Measurements from ENCODE around the gene VPS13A. TPM values are rescaled to one million over a fixed set of nuclear protein-coding genes. Genes with fewer than 3 reads are reported as not detected.

VPS13A gene
- total and polyA plus RNA-seq, 2 donors, result 8.4 to 98.7 TPM

DNA sequence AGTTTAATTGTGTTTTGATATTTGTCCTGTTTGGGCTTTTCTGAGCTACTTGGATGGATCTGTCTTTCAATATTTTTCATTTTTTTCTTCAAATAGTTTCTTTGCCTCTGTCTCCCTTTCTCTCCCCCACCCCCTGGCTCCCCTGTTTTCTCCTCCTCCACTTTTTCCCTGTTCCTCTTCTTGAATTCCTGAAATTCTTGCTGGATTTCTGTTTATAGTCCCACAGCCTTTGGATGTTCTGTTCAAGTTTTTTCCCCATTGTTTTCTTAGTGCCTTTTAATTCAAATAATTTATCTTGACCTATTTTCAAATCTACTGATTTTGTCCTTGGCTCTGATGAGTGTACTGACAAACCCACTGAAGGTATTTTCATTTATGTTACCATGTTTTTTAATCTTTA lies 113.0 kb downstream of the VPS13A start:
- no peak for DNase-seq (ENCODE audit: extremely low spot score)
- H3K36me3 ChIP-seq (ENCODE audit: insufficient read depth), result peaks cover 2% of the 10 kb centered on the region
- no peaks in the 10 kb centered on the region for H3K4me1 ChIP-seq (ENCODE audit: insufficient read depth)
- no peak overlapping the region for H3K4me3 ChIP-seq (ENCODE audit: low read depth, low read length)
- H3K27ac ChIP-seq (ENCODE audit: low read depth), result no peak overlapping the region

DNA sequence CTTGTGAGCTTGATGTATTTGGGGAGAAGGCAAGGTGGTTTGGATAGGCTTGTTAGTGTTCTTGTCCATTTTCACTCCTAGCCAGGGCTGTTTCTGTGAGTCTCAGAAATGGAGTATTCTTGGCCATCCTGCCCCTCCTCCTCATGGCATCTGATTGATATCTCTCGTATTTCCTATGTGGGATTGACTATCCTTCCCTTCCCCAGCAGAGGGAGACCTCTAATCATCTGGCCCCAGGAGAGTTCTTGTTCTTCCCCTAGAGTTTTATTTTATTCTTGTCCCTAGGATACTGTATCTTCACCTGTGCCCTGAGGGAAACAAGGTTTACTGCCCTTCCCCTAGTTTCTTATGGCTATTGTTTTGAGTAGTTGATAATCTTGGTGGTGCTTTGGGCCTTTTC lies 114.4 kb downstream of the VPS13A start:
- peaks cover 2% of the 10 kb centered on the region for H3K36me3 ChIP-seq (ENCODE audit: insufficient read depth)
- 66% methylated on average over 1 of the region's 1 CpG for WGBS
- no peak overlapping the region for H3K4me3 ChIP-seq (ENCODE audit: low read depth, low read length)
- no peak for DNase-seq (ENCODE audit: extremely low spot score)
- H3K4me1 ChIP-seq (ENCODE audit: insufficient read depth), result no peaks in the 10 kb centered on the region
- no peak overlapping the region for H3K27ac ChIP-seq (ENCODE audit: low read depth)

DNA sequence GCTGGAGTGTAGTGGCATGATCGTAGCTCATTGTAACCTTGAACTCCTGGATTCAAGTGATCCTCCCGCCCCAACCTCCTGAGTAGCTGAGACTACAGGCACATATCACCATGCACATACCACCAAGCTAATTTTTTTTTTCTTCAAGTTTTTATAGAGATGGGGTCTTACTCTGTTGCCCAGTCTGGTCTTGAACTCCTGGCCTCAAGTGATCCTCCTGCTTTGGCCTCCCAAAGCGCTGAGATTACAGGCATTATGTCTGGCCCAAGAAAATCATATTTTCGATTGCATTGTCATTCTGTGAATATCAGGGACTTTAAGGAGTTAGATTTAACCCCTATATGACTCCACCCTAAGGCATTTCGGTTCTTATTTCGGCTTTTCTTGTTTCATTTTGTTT lies 116.6 kb downstream of the VPS13A start:
- 93% methylated on average over 6 of the region's 6 CpGs for WGBS
- H3K4me3 ChIP-seq (ENCODE audit: low read depth, low read length), result no peak overlapping the region
- no peaks in the 10 kb centered on the region for H3K4me1 ChIP-seq (ENCODE audit: insufficient read depth)
- DNase-seq (ENCODE audit: extremely low spot score), result no peak
- peaks cover 2% of the 10 kb centered on the region for H3K36me3 ChIP-seq (ENCODE audit: insufficient read depth)
- H3K27ac ChIP-seq (ENCODE audit: low read depth), result no peak overlapping the region

DNA sequence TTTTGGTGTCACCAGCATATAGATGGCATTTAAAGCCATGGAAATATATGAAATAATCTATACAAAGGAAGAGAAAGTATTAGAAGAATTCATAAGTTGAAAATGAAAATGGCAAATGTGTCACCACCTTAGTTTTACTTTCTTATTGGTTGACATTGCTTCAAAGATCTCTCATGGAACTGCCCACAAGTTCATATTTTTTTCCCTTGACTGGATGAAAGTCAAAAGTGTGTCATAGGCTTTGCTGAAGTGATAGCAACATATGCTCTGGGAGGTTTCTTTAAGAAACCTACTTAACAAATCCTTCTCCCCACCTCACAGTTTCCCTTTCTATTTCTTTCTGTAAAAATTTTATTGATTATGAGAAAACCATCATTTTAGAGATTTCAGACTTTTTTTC lies 127.2 kb downstream of the VPS13A start:
- Histone ChIP-seq H3K4me3 (ENCODE audit: low read depth, low read length) (no peak overlapping the region), H3K36me3 (ENCODE audit: insufficient read depth) (no peaks in the 10 kb centered on the region), H3K27ac (ENCODE audit: low read depth) (no peak overlapping the region), H3K4me1 (ENCODE audit: insufficient read depth) (no peaks in the 10 kb centered on the region)
- DNase-seq (ENCODE audit: extremely low spot score), result no peak

DNA sequence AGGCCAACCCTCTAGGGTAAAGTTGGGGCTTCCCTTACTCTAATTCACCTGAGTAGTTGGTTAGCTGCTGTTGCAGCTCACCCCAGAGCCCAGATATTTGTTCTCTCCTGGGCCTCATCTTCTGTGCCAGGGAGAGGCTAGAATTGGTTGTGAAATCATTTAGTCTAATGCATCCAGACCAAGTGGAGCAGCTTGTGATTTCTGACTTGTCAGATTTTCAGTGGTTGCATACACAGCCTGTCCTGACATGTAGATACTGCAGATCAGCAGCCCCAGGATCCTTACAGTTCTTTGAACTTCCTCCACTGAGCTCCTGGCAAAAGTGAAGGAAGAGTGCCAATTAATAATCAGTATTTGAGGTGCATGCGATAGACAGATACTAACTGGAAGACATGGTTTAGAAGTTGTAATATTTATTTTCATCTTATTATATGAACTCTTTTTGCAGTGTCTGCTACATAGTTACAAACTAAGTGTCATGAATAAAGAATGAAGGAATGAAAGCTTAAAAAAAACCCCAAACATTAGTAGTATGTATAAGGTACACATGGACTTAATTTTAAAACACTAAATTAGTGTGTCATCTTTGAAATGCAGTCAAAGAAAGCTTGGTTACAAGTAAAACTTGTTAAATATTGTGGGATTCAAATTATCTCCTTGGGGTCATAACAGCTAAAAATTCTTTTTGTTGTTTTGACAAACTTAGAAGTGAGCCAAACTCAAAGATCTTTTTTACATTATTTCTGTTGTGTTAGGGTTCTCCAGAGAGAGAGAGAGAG lies 128.5 kb downstream of the VPS13A start:
- Histone ChIP-seq H3K4me1 (ENCODE audit: insufficient read depth) (no peaks in the 10 kb centered on the region), H3K27ac (ENCODE audit: low read depth) (no peak overlapping the region), H3K36me3 (ENCODE audit: insufficient read depth) (no peaks in the 10 kb centered on the region), H3K4me3 (ENCODE audit: low read depth, low read length) (no peak overlapping the region)
- WGBS, result 65% methylated on average over 1 of the region's 1 CpG
- DNase-seq (ENCODE audit: extremely low spot score), result no peak

DNA sequence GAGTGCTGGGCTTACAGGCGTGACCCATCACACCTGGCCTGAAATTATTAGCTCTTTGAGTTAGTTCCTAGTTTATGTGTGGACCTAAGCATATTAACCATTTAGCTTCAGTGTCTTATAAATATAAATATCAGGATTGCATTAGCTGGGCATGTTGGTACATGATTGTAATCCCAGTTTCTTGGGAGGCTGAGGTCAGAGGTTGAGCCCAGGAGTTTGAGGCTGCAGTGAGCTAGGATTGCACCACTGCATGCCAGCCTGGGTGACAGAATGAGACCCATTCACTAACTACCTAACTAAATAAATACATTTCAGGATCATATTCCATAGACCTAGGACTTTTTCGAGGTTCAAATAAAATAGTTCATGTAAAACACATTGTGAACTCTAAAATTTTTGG lies 129.8 kb downstream of the VPS13A start:
- WGBS, result 99% methylated on average over 2 of the region's 2 CpGs
- DNase-seq (ENCODE audit: extremely low spot score), result no peak
- Histone ChIP-seq H3K36me3 (ENCODE audit: insufficient read depth) (no peaks in the 10 kb centered on the region), H3K4me1 (ENCODE audit: insufficient read depth) (no peaks in the 10 kb centered on the region), H3K4me3 (ENCODE audit: low read depth, low read length) (no peak overlapping the region), H3K27ac (ENCODE audit: low read depth) (no peak overlapping the region)

DNA sequence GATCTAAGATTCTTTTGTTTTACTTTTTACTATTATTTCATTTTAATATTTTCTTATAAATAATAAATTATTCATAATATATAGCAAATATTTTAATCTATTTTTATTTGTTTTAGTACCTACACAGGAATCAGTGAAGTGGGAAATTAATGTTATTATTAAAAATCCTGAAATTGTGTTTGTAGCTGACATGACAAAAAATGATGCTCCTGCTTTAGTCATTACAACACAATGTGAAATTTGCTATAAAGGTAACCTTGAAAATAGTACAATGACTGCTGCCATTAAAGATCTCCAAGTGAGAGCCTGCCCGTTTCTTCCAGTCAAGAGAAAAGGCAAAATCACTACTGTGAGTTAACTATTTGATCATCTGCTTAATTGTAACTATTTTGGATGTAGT lies 138.7 kb downstream of the VPS13A start:
- WGBS, result 86% methylated on average over 1 of the region's 1 CpG
- Histone ChIP-seq H3K4me3 (ENCODE audit: low read depth, low read length) (no peak overlapping the region), H3K4me1 (ENCODE audit: insufficient read depth) (no peaks in the 10 kb centered on the region), H3K27ac (ENCODE audit: low read depth) (no peak overlapping the region), H3K36me3 (ENCODE audit: insufficient read depth) (no peaks in the 10 kb centered on the region)
- DNase-seq (ENCODE audit: extremely low spot score), result no peak

DNA sequence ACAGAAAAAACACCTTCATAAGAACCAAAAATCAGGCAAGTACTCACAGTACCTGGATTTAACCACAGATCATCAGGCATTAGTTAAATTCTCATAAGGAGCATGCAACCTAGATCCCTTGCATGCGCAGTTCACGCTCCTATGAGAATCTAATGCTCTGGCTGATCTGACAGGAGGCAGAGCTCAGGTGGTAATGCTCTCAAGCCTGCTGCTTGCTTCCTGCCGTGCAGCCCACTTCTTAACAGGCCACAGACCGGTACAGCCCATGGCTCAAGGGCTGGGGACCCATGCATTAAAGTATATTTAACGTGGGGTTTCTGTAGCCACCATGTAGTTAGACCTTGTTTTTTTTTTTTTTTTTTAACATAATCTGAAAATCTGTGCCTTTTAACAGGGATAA lies 147.7 kb downstream of the VPS13A start:
- Histone ChIP-seq H3K27ac (ENCODE audit: low read depth) (no peak overlapping the region), H3K4me1 (ENCODE audit: insufficient read depth) (no peaks in the 10 kb centered on the region), H3K4me3 (ENCODE audit: low read depth, low read length) (no peak overlapping the region), H3K36me3 (ENCODE audit: insufficient read depth) (no peaks in the 10 kb centered on the region)
- DNase-seq (ENCODE audit: extremely low spot score), result no peak
- WGBS, result 95% methylated on average over 5 of the region's 5 CpGs

DNA sequence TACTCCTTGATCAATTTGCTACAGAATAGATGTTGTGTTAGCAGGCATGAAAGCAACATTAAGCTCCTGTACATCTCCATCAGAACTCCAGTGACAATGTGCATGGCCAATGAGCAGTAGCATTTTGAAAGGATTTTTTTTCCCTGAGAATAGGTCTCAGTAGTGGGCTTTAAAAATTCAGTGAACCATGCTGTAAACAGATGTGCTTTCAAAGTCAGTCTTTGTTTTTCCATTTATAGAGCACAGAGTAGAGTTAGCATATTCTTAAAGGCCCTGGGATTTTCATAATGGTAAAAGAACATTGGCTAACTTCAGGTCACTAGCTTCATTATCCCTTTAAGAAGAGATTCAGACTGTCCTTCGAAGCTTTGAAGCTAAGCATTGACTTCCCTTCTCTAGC lies 150.8 kb downstream of the VPS13A start:
- Histone ChIP-seq H3K27ac (ENCODE audit: low read depth) (no peak overlapping the region), H3K4me3 (ENCODE audit: low read depth, low read length) (no peak overlapping the region), H3K36me3 (ENCODE audit: insufficient read depth) (peaks cover 2% of the 10 kb centered on the region), H3K4me1 (ENCODE audit: insufficient read depth) (no peaks in the 10 kb centered on the region)
- no peak for DNase-seq (ENCODE audit: extremely low spot score)
- 93% methylated on average over 1 of the region's 1 CpG for WGBS

DNA sequence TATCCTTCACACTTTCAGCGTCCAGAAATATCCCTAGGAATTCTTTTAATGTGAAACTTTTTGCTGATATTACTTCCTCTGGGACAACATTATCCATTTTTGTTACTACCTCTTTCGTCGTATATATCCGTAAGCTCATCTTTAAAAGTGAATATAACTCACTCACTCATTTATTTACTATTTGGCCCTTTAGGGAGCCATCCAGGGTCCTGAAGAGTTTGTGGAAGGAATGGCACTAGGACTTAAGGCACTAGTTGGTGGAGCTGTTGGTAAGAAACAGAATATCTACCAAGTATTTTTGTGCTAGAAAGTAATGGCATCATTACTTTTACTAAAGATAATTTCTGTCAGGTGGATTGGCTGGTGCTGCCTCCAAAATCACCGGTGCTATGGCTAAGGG lies 192.7 kb downstream of the VPS13A start:
- no peaks in the 10 kb centered on the region for H3K36me3 ChIP-seq (ENCODE audit: insufficient read depth)
- no peak overlapping the region for H3K27ac ChIP-seq (ENCODE audit: low read depth)
- no peak overlapping the region for H3K4me3 ChIP-seq (ENCODE audit: low read depth, low read length)
- WGBS, result 95% methylated on average over 5 of the region's 5 CpGs
- H3K4me1 ChIP-seq (ENCODE audit: insufficient read depth), result no peaks in the 10 kb centered on the region
- DNase-seq (ENCODE audit: extremely low spot score), result no peak

DNA sequence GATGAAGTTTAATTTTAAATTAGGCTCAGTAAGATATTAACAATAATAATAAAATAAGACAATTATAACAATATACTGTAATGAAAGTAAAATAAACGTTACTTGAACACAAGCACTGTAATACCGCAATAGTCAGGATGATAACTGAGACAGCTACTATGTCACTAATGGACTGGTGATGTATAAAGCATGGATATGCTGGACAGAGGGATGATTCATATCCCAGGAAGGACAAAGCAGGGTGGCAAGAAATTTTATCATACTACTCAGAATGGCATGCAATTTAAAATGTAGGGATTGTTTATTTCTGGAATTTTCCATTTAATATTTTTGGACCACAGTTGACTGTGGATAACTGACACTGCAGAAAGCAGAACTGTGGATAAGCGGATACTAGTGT lies 196.9 kb downstream of the VPS13A start:
- no peak for DNase-seq (ENCODE audit: extremely low spot score)
- Histone ChIP-seq H3K36me3 (ENCODE audit: insufficient read depth) (no peaks in the 10 kb centered on the region), H3K4me3 (ENCODE audit: low read depth, low read length) (no peak overlapping the region), H3K4me1 (ENCODE audit: insufficient read depth) (no peaks in the 10 kb centered on the region), H3K27ac (ENCODE audit: low read depth) (no peak overlapping the region)
- 97% methylated on average over 3 of the region's 3 CpGs for WGBS

DNA sequence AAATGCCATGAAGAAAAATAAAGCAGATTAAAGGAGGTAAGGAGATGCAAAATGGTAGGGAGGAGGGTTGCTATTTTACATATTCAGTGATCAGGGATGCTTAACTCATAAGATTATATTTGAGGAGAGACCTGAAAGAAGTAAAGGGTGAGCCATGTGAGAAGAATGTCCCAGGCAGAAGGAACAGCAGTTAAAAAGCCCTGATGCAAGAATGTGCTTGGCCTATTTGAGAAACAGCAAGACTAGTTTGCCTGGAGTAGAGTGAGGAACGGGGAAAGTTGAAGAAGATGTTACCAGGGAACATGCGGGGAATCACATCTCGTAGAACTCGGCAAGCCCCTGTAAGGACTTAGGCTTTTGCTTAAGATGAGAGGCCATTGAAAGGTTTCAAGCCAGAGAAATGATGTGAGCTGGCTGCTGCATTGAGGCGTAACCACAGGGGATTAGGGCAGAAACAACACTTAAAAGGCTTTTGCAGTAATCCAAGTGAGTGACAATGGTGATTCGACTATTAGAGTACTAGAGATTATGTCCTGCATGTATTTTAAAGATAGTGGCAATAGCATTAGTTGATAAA lies 198.7 kb downstream of the VPS13A start:
- H3K4me3 ChIP-seq (ENCODE audit: low read depth, low read length), result no peak overlapping the region
- no peaks in the 10 kb centered on the region for H3K4me1 ChIP-seq (ENCODE audit: insufficient read depth)
- no peak for DNase-seq (ENCODE audit: extremely low spot score)
- WGBS, result 90% methylated on average over 6 of the region's 6 CpGs
- no peak overlapping the region for H3K27ac ChIP-seq (ENCODE audit: low read depth)
- no peaks in the 10 kb centered on the region for H3K36me3 ChIP-seq (ENCODE audit: insufficient read depth)

DNA sequence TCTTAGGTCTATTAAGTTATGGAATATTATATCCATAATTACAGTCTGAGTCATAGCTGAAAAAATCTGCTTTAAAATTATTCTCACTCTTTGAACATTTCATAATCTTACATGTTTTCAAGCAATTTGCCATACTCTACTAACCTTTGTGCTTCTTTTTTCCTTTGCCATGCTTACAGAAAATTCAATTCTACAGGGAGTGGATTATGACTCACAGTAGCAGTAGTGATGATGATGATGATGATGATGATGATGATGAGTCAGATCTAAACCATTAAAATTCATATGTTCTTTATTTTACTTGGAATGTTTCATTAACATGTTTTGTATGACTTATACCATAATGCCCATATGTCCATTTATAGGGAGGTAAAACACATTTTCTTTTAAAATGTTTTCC lies 207.1 kb downstream of the VPS13A start:
- Histone ChIP-seq H3K4me3 (ENCODE audit: low read depth, low read length) (no peak overlapping the region), H3K4me1 (ENCODE audit: insufficient read depth) (no peaks in the 10 kb centered on the region), H3K36me3 (ENCODE audit: insufficient read depth) (peaks cover 2% of the 10 kb centered on the region), H3K27ac (ENCODE audit: low read depth) (no peak overlapping the region)
- no peak for DNase-seq (ENCODE audit: extremely low spot score)

DNA sequence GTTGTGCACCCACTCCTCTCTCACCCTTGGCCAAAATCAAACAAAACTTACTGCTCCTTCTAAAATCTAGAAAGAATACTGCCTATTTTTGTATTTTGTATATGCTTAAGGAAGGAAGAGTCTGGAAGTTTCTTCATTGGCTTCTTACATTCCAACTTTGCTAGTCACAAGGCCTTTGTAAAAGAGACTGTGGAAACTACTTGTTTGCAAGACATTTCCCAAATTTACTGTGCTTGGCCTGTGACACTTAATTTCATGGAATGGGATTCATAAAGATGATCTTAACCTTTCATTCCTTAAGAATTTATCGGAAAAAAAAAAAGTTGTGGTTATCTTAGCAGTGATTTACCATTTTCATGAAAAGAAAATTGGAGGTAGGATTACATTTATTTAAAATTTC lies 208.9 kb downstream of the VPS13A start:
- H3K4me1 ChIP-seq (ENCODE audit: insufficient read depth), result no peaks in the 10 kb centered on the region
- 45% methylated on average over 1 of the region's 1 CpG for WGBS
- H3K27ac ChIP-seq (ENCODE audit: low read depth), result no peak overlapping the region
- H3K36me3 ChIP-seq (ENCODE audit: insufficient read depth), result peaks cover 2% of the 10 kb centered on the region
- no peak overlapping the region for H3K4me3 ChIP-seq (ENCODE audit: low read depth, low read length)
- DNase-seq (ENCODE audit: extremely low spot score), result no peak

DNA sequence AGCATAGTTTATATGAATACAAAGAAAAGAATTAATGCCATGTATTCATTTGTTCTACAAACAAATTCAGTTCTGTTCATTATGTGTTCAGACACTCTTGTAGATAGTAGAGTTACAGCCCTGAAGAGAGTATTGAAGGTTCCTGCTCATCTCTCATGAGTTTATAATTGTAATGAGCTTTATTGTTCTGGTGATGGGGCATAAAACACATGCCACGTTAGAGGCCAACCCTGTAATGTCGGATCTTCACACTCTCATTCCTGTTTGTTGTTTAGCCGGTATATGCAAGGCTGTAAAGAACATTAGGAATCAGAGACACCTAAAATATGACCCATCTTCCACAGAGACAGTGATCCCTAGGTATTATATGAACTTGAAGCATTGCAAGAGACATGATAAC lies 214.5 kb downstream of the VPS13A start:
- DNase-seq (ENCODE audit: extremely low spot score), result no peak
- Histone ChIP-seq H3K4me3 (ENCODE audit: low read depth, low read length) (no peak overlapping the region), H3K27ac (ENCODE audit: low read depth) (no peak overlapping the region), H3K4me1 (ENCODE audit: insufficient read depth) (no peaks in the 10 kb centered on the region), H3K36me3 (ENCODE audit: insufficient read depth) (no peaks in the 10 kb centered on the region)
- 88% methylated on average over 3 of the region's 3 CpGs for WGBS
